ENCODE measurements around the gene PNLIP.

Gene PNLIP

GRCh38 chr10:116610443-116611152 is 64.9 kb downstream of the PNLIP start:
- Histone ChIP-seq H3K27ac (replicated peaks) (no peak overlapping the region), H3K27me3 (ENCODE audit: insufficient read depth, poor library complexity, severe bottlenecking) (no peaks in the 10 kb centered on the region), H3K4me3 (replicated peaks; ENCODE audit: insufficient read depth, low read length) (no peak overlapping the region)
- no peak for DNase-seq (ENCODE audit: low read depth in 1 of 2, low spot score in 1 of 2)
- no peak for TF ChIP-seq REST (IDR thresholded peaks at IDR 0.05; ENCODE audit: insufficient replicate concordance, low read depth)
- no peak for TF ChIP-seq POLR2AphosphoS5 (IDR thresholded peaks at IDR 0.05; ENCODE audit: low read depth)
- no peak for TF ChIP-seq SPI1 (IDR thresholded peaks at IDR 0.05; ENCODE audit: borderline replicate concordance, low read depth)
- no peak for TF ChIP-seq CTCF (IDR thresholded peaks at IDR 0.05; ENCODE audit: insufficient read depth, low read length)
- TF ChIP-seq GABPA (IDR thresholded peaks at IDR 0.05; ENCODE audit: low read depth): no peak

GRCh38 chr10:116611153-116611545 is 65.4 kb downstream of the PNLIP start:
- no peak overlapping the region for H3K27ac ChIP-seq (replicated peaks)

GRCh38 chr10:116612107-116612769 is 66.5 kb downstream of the PNLIP start:
- Histone ChIP-seq H3K27ac (replicated peaks) (no peak overlapping the region), H3K4me3 (replicated peaks; ENCODE audit: insufficient read depth, low read length) (no peak overlapping the region), H3K27me3 (ENCODE audit: insufficient read depth, poor library complexity, severe bottlenecking) (no peaks in the 10 kb centered on the region)
- no peak for TF ChIP-seq POLR2AphosphoS5 (IDR thresholded peaks at IDR 0.05; ENCODE audit: low read depth)
- no peak for TF ChIP-seq SPI1 (IDR thresholded peaks at IDR 0.05; ENCODE audit: borderline replicate concordance, low read depth)
- TF ChIP-seq CTCF (IDR thresholded peaks at IDR 0.05; ENCODE audit: insufficient read depth, low read length): no peak
- no peak for TF ChIP-seq REST (IDR thresholded peaks at IDR 0.05; ENCODE audit: insufficient replicate concordance, low read depth)
- no peak for TF ChIP-seq GABPA (IDR thresholded peaks at IDR 0.05; ENCODE audit: low read depth)
- no peak for DNase-seq (ENCODE audit: low read depth in 1 of 2, low spot score in 1 of 2)

More at GRCh38 chr10:116611153-116611545, 65.4 kb downstream of the PNLIP start:
- DNase-seq (ENCODE audit: low read depth in 1 of 2, low spot score in 1 of 2): no peak
- no peak for TF ChIP-seq SPI1 (IDR thresholded peaks at IDR 0.05; ENCODE audit: borderline replicate concordance, low read depth)
- no peak for TF ChIP-seq REST (IDR thresholded peaks at IDR 0.05; ENCODE audit: insufficient replicate concordance, low read depth)
- no peak overlapping the region for H3K4me3 ChIP-seq (replicated peaks; ENCODE audit: insufficient read depth, low read length)
- H3K27me3 ChIP-seq (ENCODE audit: insufficient read depth, poor library complexity, severe bottlenecking): no peaks in the 10 kb centered on the region

All from HL-60 (cell line).